HG02870 (cell line): ENCODE results near the gene KCND2.

ENCODE experiments used
- ATAC-seq: cut with Tn5 transposase; IDR thresholded peaks from one replicate; pipeline ENCODE4 v1.9.1; 2021; ENCODE audit warnings: mild to moderate bottlenecking, moderate library complexity; ENCODE audit not compliant: unreplicated experiment

Gene KCND2

DNA sequence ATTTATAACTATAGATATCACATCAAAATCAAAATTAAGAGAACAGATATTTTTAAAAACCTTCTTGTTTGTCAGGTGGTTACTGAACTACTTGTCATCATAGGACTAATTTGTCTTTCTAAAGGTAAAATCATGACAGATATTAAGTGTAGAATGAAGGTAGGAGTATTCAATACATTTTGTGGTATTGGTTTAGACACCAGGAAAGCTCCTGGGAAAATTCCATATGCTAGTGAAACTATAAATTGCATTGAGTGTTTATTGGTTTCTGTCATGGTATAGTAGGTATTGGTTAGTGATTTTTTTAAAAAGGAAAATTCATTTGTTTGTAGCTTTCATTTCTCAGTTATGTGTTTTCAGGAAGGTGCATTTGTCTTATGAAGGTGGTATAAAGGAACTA is 132.7 kb downstream of the KCND2 start:
- no peak for ATAC-seq

DNA sequence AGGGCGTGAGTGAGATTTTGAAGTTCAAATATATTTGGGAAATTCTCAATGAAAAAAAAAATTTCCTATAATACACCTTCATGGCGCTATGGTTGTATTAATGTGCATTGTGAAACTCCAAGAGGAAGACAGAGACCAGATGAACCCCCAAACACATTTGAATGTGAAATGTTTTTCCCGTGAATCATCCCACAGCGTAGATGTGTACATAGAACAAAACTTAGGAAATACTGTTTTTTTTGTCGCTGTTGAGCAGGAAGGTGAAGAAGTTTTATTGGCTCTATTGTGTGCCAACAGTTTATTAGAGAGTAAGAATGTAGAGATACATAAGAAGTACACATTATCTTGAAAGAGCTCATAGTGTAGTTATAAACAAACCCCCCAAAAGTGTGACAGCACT is 134.0 kb downstream of the KCND2 start:
- no peak for ATAC-seq

DNA sequence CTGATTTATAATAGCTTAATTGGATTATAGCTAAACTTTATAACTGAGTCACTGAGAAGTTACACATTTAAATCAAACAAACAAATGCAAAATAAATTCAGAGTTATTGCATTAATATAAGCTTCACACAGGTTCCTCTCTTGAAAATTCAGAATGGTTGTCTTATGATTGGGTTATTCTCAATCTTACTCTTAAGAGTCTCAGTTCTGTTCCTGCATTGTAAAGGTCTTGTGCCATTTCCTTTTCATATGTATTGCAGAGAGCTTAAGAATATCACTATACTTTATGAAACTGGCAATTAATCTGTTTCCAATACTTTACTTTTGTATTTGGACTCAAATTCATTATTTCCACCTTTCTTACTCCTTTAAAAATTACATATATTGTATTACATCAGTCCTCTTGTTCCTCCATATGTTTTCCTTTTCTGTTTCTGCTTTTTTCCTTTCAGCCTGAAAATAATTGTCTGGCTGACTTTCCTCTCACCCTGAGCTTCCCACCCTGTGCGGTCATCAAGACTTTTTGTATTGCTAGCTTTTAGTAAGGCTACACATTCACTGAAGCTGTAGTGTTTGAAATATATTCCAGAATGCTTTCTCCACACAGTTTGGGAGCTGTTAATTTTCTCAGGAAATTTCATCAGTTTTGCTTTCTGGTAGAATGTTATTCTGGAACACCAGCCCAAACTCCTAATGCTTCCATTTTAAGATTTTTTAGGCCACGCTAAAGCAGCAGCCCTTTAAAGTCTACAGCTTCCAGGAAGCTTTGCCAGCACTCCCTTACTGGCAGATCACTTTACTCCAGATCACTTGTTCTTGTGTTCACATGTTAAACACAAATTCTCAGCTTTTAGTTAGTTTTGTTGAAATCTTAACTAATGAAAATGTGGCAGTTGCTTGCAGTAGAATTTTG is 139.4 kb downstream of the KCND2 start:
- ATAC-seq: peak; percentile 97

DNA sequence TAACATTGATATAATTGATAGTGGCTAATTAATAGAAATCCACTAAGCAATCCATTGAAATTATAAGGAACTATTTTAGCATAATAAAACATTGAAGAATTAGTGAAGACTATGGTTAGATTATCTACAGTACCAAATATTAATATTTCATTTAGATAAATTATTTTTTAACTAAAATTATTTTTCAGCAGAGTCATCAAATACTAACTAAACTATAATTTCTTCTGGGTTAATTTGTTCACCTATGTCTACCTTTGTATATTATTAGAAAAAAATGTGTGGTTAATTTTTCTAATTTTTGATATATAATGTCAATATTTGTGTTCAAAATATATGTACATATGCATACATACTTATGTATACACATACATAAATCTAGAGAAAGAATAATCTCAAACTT is 140.2 kb downstream of the KCND2 start:
- ATAC-seq: no peak

DNA sequence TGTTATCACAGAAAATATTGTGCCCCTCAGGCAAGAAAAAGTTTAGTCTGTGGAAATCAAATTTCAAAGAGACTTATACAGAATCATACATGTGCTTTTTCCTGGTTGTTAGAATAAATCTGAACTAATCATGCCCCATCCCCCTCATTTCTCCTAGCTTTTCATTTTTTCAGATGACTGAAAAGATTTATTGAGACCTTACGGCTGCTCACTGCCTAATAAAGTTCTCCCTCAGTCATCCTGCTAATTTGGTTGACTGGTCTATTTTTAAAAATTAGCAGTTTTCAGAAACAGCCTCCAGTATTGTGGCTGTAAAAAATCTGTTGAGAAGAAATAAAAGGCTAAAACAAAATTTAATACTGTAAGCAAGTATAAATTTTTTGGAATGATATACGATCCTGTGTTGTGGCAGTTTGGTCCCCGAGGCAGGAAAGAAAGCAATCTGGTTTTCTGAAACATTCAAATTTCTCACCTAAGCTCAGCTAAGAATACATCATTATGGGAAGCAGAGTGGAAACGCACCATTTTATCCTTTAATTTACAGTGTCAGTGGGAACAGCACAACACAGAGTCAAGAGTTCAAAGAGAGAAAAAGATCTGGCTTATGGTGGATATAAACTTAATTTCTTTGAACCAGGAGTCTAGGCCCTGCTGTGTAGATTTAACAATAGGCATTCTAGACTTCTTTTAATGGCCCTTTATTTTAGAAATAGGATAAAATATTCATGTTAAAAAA is 144.4 kb downstream of the KCND2 start:
- no peak for ATAC-seq

DNA sequence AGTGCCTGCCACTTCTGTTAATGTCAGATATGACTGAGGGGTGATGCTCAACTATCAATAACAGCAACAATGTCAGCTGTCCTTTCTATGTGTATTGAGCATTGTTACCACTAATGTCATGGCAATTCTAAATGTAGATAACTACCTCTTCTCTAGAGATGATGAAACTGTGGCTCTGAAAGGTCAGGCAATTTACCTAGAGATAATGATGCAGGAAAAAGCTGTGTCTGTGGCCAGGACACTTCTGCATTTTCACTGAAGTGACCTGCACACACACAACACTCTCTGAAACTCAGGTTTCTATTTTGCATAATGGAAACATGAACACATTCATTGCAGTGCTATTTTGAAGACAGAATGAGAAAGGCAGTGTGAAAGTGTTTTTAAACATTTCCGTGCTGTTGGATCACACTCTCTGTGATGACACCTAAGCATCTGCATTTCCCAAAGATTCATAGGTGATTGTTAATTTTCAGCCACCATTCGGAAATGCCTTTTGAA is 148.2 kb downstream of the KCND2 start:
- peak; percentile 97 for ATAC-seq

DNA sequence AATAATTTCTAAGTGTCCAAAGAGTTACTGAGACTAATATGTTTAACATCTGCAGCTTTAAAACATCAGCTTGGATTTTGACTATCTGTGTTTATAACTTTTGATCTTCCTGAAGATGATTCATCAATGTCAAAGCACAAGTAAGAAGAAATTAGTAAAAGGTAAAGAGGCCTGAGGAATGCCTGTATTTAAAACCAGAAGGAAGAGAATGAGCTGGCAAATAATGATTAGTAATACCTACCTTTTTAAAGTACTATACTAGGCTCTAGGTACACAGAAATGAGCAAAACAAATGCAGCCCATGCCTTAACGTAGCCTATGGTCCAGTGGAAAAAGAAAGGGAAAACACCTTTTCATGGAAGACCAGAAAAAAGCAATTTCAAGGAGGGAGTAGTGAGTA is 158.0 kb downstream of the KCND2 start:
- peak; percentile 73 for ATAC-seq

DNA sequence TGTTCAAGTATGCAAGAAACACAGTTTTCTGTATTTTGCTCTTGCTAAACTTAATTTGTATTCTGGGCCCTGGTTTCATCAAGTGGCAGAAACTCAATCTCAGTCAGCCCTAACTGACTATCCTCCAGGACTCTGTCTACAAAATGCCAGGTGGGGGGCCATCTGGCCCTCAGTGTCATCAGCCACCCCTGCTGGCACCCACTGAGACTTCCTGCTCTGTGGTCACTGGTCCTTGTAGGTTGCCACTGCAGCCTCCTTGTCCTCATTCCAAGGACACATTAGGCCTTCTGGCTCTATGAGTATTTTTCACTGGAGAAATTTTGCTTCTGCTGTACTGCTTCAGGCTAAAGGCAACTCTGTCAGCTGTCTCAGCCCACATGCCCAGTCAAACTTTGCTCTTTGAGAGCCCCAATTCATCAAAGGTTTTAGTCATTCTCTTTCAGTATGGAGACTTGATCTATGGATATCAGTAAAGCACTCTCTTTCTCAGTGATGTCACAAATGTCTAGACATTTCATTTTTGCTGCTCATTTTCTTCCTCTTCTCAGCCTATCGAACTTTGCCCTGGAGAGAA is 163.6 kb downstream of the KCND2 start:
- no peak for ATAC-seq

DNA sequence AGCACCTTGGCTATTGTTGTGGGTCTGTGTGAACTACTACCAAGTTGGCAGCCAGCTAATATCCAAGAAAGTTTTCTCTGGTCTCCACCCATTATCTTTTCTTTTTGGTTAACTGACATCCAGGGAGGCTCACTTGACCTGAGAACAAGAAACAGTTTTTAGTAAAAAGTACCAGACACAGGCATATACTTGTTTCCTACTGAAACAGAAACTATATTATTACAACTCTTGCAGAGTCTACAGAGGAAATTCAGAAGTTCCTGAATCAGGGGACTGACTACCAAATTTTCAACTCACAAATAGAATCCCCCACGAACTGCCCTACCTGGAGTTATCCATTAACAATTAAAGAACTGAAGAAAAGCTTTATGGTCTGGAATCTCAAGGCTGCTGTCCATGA is 168.9 kb downstream of the KCND2 start:
- peak; percentile 78 for ATAC-seq

DNA sequence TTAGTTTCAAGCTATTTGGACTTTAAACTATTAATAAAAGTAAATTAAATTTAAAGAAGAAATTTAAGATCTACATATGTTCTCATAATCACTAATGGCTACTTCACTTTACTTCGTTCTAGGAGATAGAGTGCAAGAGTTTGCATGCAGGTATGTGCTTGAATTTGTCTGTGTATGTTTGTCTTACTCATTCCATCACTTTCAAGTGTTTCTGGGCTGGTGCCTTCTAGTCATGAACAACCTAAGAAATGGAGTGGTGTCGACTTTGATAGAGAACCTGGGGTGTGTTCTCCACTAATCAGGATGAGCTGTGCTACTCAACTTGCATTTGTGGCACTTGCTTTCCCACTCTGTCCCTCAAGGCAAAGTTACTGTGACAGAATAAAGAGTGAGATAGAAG is 169.9 kb downstream of the KCND2 start:
- peak; percentile 68 for ATAC-seq

DNA sequence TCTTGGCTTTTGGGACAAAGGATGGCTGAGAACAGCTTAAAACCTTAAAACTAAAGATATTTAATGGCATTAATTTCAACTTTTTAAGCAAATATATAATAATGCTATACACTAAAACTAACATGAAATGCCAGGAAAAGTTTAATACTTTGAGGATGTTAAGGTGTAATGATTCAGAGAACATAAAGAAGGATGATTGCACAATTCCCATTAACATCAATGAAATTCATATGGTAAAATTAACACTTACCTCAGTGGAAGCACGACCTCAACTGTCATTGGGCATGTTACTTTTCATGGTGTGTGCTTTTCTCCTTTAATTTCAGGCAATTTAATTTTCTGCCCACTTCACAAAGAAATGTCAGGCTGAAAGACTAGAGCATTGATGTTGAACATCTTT is 171.7 kb downstream of the KCND2 start:
- no peak for ATAC-seq

DNA sequence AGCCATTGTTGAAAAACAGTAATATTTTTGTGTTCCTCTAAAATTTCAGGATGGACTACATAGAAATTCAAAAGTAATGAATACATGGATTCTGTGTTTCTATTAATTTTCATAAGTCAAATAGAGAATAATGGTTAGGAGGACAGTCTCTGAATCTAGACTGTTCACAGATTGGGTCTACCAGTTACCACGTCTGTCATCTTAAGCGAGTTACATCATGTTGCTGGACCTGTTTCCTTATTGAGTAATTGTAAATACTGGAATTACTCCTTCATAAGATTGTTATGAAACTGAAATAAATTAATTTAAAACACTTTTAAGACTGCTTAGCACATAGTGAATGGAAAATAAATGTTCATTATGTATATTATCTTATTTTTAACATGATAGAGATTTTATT is 172.3 kb downstream of the KCND2 start:
- ATAC-seq: no peak

DNA sequence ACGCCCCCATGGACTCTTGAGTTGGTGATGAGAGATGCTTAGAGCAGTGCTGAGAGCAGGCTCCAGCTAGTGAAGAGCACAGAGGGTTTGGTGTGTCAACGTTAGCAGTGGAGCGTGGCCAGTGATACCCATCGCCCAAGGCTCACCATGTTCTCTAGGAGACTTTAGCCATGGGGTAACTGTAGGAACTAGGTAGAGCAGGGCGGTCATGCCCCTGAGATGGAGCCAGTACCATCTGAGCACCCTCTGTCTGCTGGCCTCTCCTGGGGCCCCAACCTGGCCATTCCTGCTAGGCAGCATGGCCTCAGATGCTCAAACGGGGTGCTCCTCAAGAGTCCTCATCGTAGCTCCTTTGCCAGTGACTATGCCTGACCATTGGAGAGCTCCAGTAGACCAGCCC is 179.7 kb downstream of the KCND2 start:
- ATAC-seq: no peak

DNA sequence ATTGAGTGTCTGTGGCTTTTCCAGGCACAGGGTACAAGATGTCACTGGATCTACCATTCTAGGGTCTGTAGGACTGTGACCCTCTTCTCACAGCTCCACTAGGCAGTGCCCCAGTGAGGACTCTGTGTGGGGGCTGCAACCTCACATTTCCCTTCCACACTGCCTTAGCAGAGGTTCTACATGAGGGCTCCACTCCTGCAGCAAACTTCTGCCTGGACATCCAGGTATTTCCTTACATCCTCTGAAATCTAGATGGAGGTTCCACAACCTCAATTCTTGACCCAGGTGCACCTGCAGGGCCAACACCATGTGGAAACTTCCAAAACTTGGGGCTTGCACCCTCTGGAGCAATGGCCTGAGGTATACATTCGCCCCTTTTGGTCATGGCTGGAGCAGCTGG is 183.7 kb downstream of the KCND2 start:
- no peak for ATAC-seq

DNA sequence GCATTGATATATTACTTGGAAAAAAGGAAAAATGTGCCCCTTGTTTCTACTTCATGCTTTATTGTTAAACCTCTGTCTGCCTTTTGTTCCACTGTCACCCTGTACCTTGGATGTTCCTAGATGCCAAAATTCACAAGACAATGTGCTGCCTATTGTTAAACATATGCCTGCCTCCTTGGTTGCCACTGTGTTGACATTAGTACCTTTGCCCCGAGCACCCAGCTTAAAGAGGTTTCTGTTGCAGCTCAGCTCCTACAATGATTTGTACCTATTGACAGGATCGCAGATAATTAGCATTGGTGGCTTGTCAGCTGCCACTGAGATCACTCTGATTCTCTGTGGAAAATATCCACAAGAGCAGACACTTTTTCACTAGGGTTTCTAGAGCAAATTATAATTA is 188.0 kb downstream of the KCND2 start:
- ATAC-seq: no peak

DNA sequence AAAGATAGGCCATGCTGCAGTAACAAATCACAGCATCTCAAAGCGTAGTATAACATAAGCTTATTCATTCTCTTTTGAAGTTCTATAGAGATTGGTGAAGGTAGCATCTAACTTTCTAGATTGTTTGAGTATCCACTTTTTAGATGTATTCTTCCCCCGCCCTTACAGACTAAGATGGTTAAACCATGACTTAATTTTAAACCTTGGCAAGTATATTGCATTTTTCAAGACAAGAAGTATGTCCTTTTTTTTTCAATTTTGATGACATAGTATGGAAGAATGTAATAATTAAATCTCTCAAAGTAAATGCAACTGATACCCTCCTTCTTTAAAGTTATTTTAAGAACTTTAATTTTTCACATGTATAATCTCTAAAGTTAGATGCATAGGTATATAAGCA is 190.0 kb downstream of the KCND2 start:
- ATAC-seq: no peak

DNA sequence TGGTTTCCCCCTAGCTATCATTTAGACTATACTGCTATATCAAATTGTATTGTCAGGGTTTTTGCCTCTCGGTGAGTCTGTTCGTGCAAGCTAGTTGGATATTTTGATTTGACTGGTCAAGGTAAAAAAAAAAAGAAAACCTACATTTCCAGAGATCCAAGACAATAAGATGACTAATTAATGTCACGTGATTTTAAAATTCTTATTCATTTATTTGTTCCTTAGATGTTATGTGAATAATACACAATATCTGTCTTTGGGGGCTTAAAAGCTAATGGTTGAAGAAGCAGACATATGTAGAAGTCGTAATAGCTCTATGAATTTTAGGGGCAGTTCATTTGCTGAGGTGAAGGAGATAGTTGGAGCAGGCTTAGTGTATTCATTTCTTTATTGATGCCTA is 191.1 kb downstream of the KCND2 start:
- ATAC-seq: no peak

DNA sequence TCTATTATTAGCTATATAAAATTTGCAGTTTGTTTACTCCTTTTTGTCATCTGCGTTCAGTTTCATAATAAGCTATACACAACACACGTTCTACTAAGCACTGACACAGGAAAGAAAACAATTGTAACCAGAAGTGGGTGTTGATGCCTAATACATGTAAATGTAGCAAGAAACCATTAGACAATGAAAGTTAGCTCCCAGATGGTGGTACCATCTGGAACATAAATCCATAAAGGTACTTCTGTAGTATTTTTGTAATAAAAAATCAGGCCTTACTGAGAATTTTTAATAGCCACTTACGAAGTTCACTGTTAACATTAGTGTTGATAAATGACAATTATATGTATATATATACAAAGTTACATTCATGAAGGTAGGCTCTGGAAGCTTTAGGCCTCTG is 194.7 kb downstream of the KCND2 start:
- ATAC-seq: no peak

DNA sequence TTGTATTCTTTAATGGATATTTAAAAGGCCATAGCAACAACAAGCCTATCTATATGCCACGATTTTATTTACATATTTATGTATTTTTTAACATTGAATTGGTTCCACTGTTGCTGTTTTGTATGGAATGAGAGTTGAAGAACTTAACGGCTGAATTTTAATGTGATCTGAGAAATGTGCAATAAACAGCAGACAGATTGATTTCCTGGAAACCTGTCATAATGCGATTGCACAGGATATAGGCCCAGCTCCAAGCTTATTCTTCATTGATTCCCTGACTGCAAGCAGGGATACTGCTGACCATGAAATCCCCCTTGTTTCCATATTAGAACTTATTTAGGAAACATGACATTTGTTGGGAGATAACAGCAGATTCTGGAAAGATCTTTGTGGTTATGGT is 195.6 kb downstream of the KCND2 start:
- no peak for ATAC-seq

DNA sequence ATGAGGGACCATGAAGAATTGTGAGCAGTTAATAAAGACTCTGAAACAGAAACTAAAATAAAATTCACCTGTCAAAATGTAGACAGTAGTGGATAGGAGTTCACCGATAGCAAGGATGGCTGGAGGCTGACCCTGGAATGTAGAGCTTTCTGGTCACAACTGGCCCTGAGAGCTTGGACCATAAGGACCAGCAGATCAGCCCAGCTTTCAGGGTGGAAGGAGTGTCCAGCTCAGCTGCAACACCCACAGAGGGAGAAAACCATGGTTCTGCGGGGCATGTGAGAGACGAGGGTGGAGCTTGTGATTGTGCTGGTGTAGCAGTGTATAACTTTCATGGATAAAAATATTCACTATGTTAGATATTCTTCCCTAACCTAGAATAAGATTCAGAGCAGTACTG is 199.9 kb downstream of the KCND2 start:
- ATAC-seq: no peak

DNA sequence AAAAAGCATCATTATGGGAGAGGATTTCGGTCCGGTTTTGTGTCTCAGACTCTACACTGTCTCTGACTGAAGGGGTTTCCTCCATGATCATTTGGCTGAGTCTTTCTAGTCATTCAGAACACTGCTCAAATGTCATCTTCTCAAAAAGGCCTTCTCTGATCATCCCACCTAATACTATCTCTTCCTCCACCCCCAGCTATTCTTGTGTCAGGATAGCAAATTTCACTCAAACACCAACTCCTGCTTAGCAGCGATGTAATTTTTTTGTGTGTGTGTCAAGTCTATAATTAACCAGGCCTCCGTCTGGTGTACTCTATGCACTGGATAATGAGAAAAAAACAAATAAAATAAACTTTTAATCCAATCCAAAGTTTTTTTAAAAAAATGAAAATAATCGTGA is 200.4 kb downstream of the KCND2 start:
- no peak for ATAC-seq

DNA sequence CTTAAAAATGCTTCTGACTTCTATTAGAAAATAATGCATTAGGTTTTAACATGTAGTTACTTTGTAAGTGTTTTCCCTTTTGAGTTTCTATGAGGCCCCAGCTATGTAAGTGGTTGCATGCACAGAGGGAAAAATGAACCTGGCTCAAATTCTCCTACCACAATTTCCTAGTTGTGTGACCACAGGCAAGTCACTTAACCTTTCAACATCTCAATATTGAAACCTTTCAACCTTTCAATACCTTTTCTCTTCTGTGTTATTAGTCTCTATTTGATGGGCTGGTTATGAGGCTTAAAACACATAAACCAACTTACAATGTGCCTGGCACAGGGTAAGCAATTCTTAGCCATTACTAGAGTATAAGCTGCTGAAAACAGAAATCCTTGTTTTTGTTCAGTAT is 203.0 kb downstream of the KCND2 start:
- peak; percentile 80 for ATAC-seq
